ENCODE measurements around the gene TAS2R7.

DNA sequence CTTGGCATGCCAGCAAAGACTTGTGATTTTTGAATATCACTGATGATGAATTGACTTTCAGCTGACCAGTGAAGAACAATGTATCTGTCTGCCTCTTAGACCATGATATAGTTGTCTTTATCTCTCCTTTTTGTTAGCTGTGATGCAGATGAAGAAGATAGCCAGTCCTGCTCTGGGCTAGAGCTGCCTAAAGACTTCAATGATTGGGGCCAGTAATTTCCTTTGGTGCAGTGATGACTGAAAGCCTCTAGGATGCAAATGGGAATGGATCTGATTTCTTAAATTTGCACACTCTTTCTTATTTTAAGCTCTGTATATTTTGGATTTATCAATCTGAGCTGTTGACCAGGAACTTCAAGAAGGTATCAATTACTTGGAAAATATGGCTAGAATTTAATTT lies 7.6 kb upstream of the TAS2R7 start, which contains the start of gene TAS2R9:
- no peak for TF ChIP-seq POLR2AphosphoS5 (IDR thresholded peaks at IDR 0.05; ENCODE audit: borderline replicate concordance, low read depth, low read length)
- no peak for TF ChIP-seq EZH2 (IDR thresholded peaks at IDR 0.05)
